NCI-H2171 treated with DMSO at 0.1 percent for 48 hours (cell line): ENCODE data around the gene LYRM9.
"Not testable (repeated sequence)": the region's sequence is repeated elsewhere in the genome, so short reads cannot be mapped to it uniquely, and the experiment has no call there.

ENCODE experiments used
- DNase-seq: peaks from one replicate; lab custom pipeline; 2025; lab: John Stamatoyannopoulos, UW

Gene LYRM9

DNA sequence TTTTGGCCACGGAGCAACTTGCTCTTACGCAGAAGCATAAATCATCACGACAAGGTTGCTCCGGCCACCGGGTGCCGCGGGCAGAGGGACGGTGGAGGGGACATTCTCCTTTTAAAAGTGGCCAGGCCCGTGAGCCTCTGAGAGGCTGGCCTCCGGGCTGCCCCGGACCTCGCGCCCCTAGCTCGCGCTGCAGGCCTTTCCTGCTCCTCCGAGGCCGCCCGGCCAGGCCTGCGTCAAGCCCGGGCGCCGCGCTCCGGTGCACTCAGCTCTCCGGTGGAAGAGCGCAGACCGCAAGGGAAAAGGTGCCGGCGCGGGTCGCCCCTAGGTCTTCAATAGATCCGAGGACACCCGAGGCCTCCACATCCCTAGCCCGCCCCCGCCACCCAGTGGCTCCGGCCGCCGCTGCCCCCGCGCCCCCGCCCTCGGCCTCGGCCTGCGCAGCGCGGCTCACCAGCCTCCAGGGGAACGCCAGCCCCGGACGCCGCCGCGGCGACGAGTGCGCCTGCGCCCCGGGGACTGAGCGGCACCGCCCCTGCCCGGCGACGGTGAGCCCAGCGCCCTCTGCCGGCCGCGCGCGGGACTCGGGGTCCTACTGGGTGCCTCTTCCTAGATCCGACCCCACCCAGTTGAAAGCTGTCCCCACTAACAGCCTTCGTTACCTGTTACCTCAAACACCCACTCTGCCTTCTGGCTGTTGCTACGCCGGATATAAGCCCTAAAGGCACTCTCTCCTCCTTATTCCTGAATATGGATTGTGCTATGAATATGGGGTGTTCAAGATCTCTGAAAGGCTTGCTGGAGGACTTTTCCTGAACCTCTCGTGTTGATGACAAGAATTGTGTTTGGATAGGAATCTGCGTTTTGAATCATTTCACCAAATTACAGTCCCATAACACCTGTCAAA is at the start of gene LYRM9:
TSS of gene LYRM9 (minus strand) at position 500 of the 904 bp plus-strand sequence. CDS start 10,671 bp downstream, outside the sequence.
- peak; percentile 83 for DNase-seq

GRCh38 chr17:27940503-27941428 is 47.6 kb upstream of the LYRM9 start:
- DNase-seq: no peak

- DNase-seq: no peak
Measured at GRCh38 chr17:27939474-27940465, 46.6 kb upstream of the LYRM9 start.

GRCh38 chr17:27938864-27939263 is 45.7 kb upstream of the LYRM9 start:
- DNase-seq: no peak

GRCh38 chr17:27938241-27938640 is 45.1 kb upstream of the LYRM9 start:
- DNase-seq: no peak

GRCh38 chr17:27937025-27937546 is 43.9 kb upstream of the LYRM9 start:
- DNase-seq: no peak

DNA sequence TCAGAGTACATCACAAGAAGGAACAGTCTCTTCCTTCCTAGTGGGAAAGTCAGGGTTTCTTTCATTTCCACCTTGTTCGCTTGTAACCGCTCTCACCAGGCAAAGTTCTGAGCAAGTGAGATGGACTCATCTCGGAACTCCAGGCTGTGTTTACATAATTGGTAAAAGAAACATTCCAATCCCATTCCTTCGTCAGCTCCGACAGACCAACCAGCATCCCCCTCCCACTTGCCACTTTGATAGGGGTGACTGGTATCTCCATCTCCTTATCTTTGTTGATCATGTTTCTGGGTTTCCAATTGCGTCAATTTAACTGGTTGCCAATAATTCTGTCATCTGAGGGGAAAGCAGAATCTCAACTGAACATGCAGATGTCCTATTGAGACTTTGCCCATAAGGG is 36.8 kb upstream of the LYRM9 start:
- DNase-seq: no peak

DNA sequence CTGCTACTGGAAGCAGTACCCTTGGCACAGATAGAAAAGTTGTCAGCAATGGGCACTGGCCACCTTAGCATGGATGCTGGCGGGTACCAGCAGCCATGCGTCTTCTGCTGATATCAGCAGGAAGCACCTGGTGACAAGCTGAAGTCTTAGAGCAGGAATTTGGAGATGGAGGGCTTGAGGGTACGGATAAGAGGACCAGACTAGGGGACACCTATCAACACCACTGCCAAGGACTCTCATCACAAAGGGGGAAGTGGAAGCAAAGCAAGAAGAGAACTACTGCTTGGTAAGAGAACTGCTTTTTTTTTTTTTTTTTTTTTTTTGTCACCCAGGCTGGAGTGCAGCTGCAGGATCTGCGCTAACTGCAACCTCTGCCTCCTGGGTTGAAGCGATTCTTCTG is 35.4 kb upstream of the LYRM9 start:
- DNase-seq: no peak

DNA sequence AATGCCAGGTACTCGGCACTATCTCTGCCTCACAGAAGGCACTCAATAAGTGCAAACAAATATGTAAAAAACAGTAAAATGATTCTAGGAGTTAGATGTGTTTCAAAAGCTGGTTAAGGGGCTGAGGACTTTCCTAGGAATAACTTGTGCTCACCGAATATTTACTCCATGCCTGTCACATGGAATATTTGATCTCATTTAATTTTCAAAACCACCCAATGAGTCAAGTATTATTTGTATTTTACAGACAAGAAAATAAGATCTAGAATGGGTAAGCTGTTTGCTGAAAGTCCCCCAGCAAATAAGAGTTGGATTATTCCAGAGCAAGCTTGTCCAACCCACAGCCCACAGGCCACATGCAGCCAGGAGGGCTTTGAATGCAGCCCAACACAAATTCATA is 34.6 kb upstream of the LYRM9 start:
- DNase-seq: no peak

DNA sequence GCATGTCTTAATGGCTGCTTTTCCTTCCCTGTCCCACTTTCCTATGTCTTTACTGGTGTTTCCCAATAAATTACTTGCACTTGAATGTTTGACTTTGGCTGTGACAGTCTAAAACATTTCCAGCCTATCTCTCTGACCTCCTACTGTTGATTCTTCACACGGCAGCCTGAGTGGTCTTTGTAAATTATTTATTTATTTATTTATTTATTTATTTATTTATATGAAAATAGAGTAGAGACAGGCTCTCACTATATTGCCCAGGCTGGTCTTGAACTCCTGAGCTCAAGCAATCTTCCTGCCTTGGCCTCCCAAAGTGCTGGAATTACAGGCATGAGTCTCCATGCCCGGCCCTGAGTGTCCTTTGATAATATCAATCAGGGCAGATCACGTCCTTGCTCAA is 28.4 kb upstream of the LYRM9 start:
- no peak for DNase-seq

DNA sequence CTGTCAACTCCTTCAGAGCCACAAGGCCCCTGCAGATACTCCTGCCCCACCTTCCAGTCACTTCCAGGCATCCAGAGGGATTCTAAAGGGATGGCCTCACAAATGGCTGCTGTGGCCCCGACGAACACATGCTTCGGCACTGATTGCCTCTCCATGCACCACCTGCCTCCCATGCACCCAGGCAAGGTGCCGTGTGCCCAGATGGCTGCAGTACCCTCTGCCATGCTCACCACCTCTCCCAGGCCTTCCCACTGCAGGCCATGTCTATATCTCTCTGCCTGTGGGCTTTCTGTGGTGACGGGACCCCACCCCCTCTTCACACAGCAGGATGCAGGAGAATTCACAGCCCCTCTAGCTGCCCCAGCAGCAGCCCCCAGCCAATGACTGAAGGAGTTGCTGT is 27.9 kb upstream of the LYRM9 start:
- no peak for DNase-seq

DNA sequence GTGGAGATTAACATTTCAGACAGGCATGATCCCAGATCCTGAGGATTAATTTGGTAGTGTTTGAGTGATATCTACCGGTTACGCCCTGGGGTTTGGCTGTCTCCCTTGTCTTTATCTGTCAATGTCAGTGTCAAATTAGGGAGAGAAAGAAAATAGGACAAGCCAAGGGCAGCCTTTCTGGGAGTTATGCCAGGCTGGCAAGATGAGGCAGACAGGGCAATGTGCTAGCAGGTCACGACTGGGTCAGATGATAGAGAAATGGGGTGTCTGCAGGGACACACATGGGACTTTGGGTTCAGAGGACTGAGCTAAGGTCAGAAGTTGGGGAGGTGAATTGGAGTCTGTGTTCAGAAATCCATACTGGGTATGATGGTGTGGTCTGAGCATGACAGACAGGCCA is 27.4 kb upstream of the LYRM9 start:
- DNase-seq: no peak

GRCh38 chr17:27919079-27919478 is 25.9 kb upstream of the LYRM9 start:
- no peak for DNase-seq

DNA sequence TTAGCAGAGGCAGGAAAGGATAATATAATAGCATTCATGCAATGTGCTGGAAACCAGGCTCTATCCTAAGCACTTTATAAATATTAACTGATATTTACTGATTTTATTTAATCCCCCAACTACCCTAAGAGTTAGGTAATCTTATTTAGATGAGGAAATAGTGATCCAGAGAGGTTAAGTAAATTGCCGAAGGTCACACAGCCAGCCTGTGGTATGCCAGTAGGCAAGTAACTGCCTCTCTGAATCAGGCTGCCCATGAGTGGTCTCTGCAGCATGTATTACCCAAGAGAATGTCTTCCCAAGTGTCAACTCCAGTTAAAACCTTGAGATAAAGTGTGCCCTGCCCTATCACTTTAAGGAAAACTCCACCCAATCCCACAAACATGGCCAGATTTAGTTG is 25.3 kb upstream of the LYRM9 start:
- DNase-seq: no peak

- no peak for DNase-seq
Measured at GRCh38 chr17:27917000-27917399, 23.8 kb upstream of the LYRM9 start.

GRCh38 chr17:27915709-27916108 is 22.5 kb upstream of the LYRM9 start:
- no peak for DNase-seq

GRCh38 chr17:27914382-27914781 is 21.2 kb upstream of the LYRM9 start:
- DNase-seq: no peak

GRCh38 chr17:27912964-27913363 is 19.8 kb upstream of the LYRM9 start:
- DNase-seq: no peak

- DNase-seq: not testable (repeated sequence)
Measured at GRCh38 chr17:27912299-27912698, 19.1 kb upstream of the LYRM9 start.

GRCh38 chr17:27907976-27908558 is 14.9 kb upstream of the LYRM9 start:
- DNase-seq: no peak

GRCh38 chr17:27906623-27907022 is 13.5 kb upstream of the LYRM9 start:
- no peak for DNase-seq
